GM19035 (cell line): ENCODE data around the gene PLOD2.

ENCODE experiments used
- ATAC-seq: cut with Tn5 transposase; IDR thresholded peaks from one replicate; pipeline ENCODE4 v1.9.1; 2021; ENCODE audit not compliant: unreplicated experiment

Gene PLOD2

GRCh38 chr3:146160964-146161662 lies at the start of gene PLOD2:
TSS of gene PLOD2 (minus strand) at chr3:146161184. CDS start at chr3:146160989, 195 bp downstream.
- peak; percentile 67 for ATAC-seq

GRCh38 chr3:146209371-146209770 lies 48.4 kb upstream of the PLOD2 start:
- ATAC-seq = no peak

- no peak for ATAC-seq
These were observed 42.8 kb upstream of the PLOD2 start for GRCh38 chr3:146203776-146204175.

GRCh38 chr3:146200461-146201220 lies 39.7 kb upstream of the PLOD2 start:
- ATAC-seq = no peak

- ATAC-seq = no peak
These were observed 38.8 kb upstream of the PLOD2 start for GRCh38 chr3:146199762-146200161.

GRCh38 chr3:146196789-146197188 lies 35.8 kb upstream of the PLOD2 start:
- ATAC-seq = no peak

- ATAC-seq = no peak
These were observed 34.6 kb upstream of the PLOD2 start for GRCh38 chr3:146195605-146196004.

GRCh38 chr3:146195030-146195429 lies 34.0 kb upstream of the PLOD2 start:
- ATAC-seq = no peak

- ATAC-seq = no peak
These were observed 30.1 kb upstream of the PLOD2 start for GRCh38 chr3:146191051-146191450.

- ATAC-seq = peak; percentile 98
These were observed 28.7 kb upstream of the PLOD2 start for GRCh38 chr3:146189519-146190173.

- ATAC-seq = no peak
These were observed 26.5 kb upstream of the PLOD2 start for GRCh38 chr3:146187334-146187950.

GRCh38 chr3:146184241-146185015 lies 23.4 kb upstream of the PLOD2 start:
- no peak for ATAC-seq

GRCh38 chr3:146181216-146181615 lies 20.2 kb upstream of the PLOD2 start:
- no peak for ATAC-seq

- no peak for ATAC-seq
These were observed 19.4 kb upstream of the PLOD2 start for GRCh38 chr3:146180376-146180775.

GRCh38 chr3:146178006-146178689 lies 17.2 kb upstream of the PLOD2 start:
- ATAC-seq = no peak

- ATAC-seq = no peak
These were observed 16.5 kb upstream of the PLOD2 start for GRCh38 chr3:146177519-146177918.

- ATAC-seq = no peak
These were observed 16.1 kb upstream of the PLOD2 start for GRCh38 chr3:146177072-146177471.

- ATAC-seq = no peak
These were observed 11.6 kb upstream of the PLOD2 start for GRCh38 chr3:146172586-146172985.

- ATAC-seq = no peak
These were observed 9.6 kb upstream of the PLOD2 start for GRCh38 chr3:146170591-146170990.

- no peak for ATAC-seq
These were observed 8.9 kb upstream of the PLOD2 start for GRCh38 chr3:146169891-146170290.
